Colonic mucosa (tissue), 4 donors: ENCODE results near the gene SYTL5. TPM values are rescaled to one million over a fixed set of nuclear protein-coding genes. Genes with fewer than 3 reads are reported as not detected.

Experiments used
- DNase-seq: peaks from one replicate; pipeline ENCODE4 v3.0.0-alpha.2; 2020
- H3K27ac ChIP-seq: fragments of 200-600 bp; one replicate; pipeline ENCODE4 v1.8.0; 2021
- H3K27me3 ChIP-seq: fragments of 200-600 bp; one replicate; pipeline ENCODE4 v1.8.0; 2021
- H3K36me3 ChIP-seq: fragments of 200-600 bp; one replicate; pipeline ENCODE4 v1.8.0; 2021
- H3K4me1 ChIP-seq: fragments of 200-600 bp; one replicate; pipeline ENCODE4 v1.8.0; 2021; ENCODE audit warnings: mild to moderate bottlenecking
- H3K4me3 ChIP-seq: fragments of 200-600 bp; one replicate; pipeline ENCODE4 v1.8.0; 2021
- H3K9ac ChIP-seq, 2 donors: one replicate each; pipeline ENCODE4 v1.7.0; 2013; ENCODE audit warnings: control low read depth in 2 of 2, low read depth in 2 of 2, low read length in 2 of 2
- H3K9me3 ChIP-seq: fragments of 200-600 bp; one replicate; pipeline ENCODE4 v1.8.0; 2021
- CTCF ChIP-seq: fragments of 200-600 bp; IDR thresholded peaks from one replicate; pipeline ENCODE4 v1.8.0; 2022; ENCODE audit warnings: antibody characterized with exemption, mild to moderate bottlenecking
- intact Hi-C: fragments of 100-400 bp; cut with DNase I; formaldehyde crosslinking; loops from one replicate; pipeline ENCODE4 v1.14.1; 2022
- total RNA-seq, 2 donors: library from RNA; stranded (reverse); fragmentation: NEBNext Ultra II Directional in 1 of 2; extraction: Animal tissue kit (Norgen Biotek cat#: 25700) in 1 of 2; gene quantifications; one replicate each; pipeline ENCODE4 v1.2.1, GENCODE V29; 2021
- donor health status: healthy.
- donor health status: DM: no; HTN: no; CAD: no.
- donor health status: DM: no; HTN: no; CAD: no.

Gene SYTL5
- total RNA-seq, 2 donors from 2014 or later = 5.4 to 7.1 TPM

GRCh38 chrX:38000706-38001105, 5.6 kb upstream of the SYTL5 start:
- H3K27me3 ChIP-seq = no peaks in the 10 kb centered on the region
- TF ChIP-seq CTCF = no peak
- H3K36me3 ChIP-seq = no peaks in the 10 kb centered on the region
- intact Hi-C loops = no loop called here
- H3K9ac ChIP-seq = no peak overlapping the region
- no peaks in the 10 kb centered on the region for H3K4me1 ChIP-seq
- no peaks in the 10 kb centered on the region for H3K9me3 ChIP-seq
- H3K27ac ChIP-seq = no peak overlapping the region
- no peak for DNase-seq
- H3K4me3 ChIP-seq = no peak overlapping the region

GRCh38 chrX:38004046-38004445, 2.3 kb upstream of the SYTL5 start:
- no peak overlapping the region for H3K4me3 ChIP-seq
- no peaks in the 10 kb centered on the region for H3K36me3 ChIP-seq
- intact Hi-C loops = no loop called here
- H3K27me3 ChIP-seq = no peaks in the 10 kb centered on the region
- TF ChIP-seq CTCF = no peak
- H3K4me1 ChIP-seq = no peaks in the 10 kb centered on the region
- no peak overlapping the region for H3K27ac ChIP-seq
- no peaks in the 10 kb centered on the region for H3K9me3 ChIP-seq
- H3K9ac ChIP-seq = no peak overlapping the region
- DNase-seq = no peak

- no peak overlapping the region for H3K9ac ChIP-seq
- intact Hi-C loops = no loop called here
- no peak for DNase-seq
- no peak overlapping the region for H3K4me3 ChIP-seq
- peak overlapping the region; percentile 26 for H3K27ac ChIP-seq
- H3K4me1 ChIP-seq = no peaks in the 10 kb centered on the region
- no peaks in the 10 kb centered on the region for H3K9me3 ChIP-seq
- no peaks in the 10 kb centered on the region for H3K27me3 ChIP-seq
- H3K36me3 ChIP-seq = no peaks in the 10 kb centered on the region
- no peak for TF ChIP-seq CTCF
Measured at GRCh38 chrX:38006778-38007177, 425 bp downstream of the SYTL5 start.

GRCh38 chrX:38008658-38009057, 2.3 kb downstream of the SYTL5 start:
- Histone ChIP-seq H3K27ac (no peak overlapping the region), H3K27me3 (no peaks in the 10 kb centered on the region), H3K4me3 (no peak overlapping the region), H3K9ac (no peak overlapping the region), H3K36me3 (no peaks in the 10 kb centered on the region), H3K9me3 (no peaks in the 10 kb centered on the region), H3K4me1 (no peaks in the 10 kb centered on the region)
- intact Hi-C loops = no loop called here
- no peak for DNase-seq
- TF ChIP-seq CTCF = no peak

GRCh38 chrX:38009641-38010040, 3.3 kb downstream of the SYTL5 start:
- Histone ChIP-seq H3K36me3 (no peaks in the 10 kb centered on the region), H3K4me3 (no peak overlapping the region), H3K9ac (no peak overlapping the region), H3K9me3 (no peaks in the 10 kb centered on the region), H3K27ac (no peak overlapping the region), H3K27me3 (no peaks in the 10 kb centered on the region), H3K4me1 (no peaks in the 10 kb centered on the region)
- intact Hi-C loops = no loop called here
- no peak for TF ChIP-seq CTCF
- no peak for DNase-seq
